Tibial artery (tissue), 4 donors: Measurements from ENCODE around the gene KRT3.

Source experiments
- DNase-seq, 2 donors: peaks; one replicate each; pipeline ENCODE4 v3.0.0-alpha.2; 2019
- H3K27ac ChIP-seq, 2 donors: fragments of 200-600 bp; sonication (generic) in 1 of 2; 1 replicate in 1 of 2; 2 replicates in 1 of 2; pipeline ENCODE4 v1.5.1; 2018 to 2019; ENCODE audit warnings: mild to moderate bottlenecking in 1 of 2
- H3K27me3 ChIP-seq, 2 donors: fragments of 200-600 bp; sonication (generic) in 1 of 2; one replicate each; pipeline versions ENCODE4 v1.5.1 to v1.6.0; 2016 to 2019
- H3K36me3 ChIP-seq, 3 donors: fragments of 200-600 bp; sonication (generic) in 2 of 3; one replicate each; pipeline ENCODE4 v1.5.1; 2016 to 2019; ENCODE audit warnings: mild to moderate bottlenecking in 2 of 3
- H3K4me1 ChIP-seq, 4 donors: fragments of 200-600 bp; sonication (generic) in 2 of 4; 1 replicate in 3 of 4; 2 replicates in 1 of 4; pipeline ENCODE4 v1.5.1; 2016 to 2019
- H3K4me3 ChIP-seq, 2 donors: fragments of 200-600 bp; sonication (generic) in 1 of 2; 1 replicate in 1 of 2; 2 replicates in 1 of 2; pipeline ENCODE4 v1.5.1; 2018 to 2019; ENCODE audit warnings: mild to moderate bottlenecking in 2 of 2
- H3K9me3 ChIP-seq, 3 donors: fragments of 200-600 bp; sonication (generic) in 1 of 3; one replicate each; pipeline ENCODE4 v1.5.1; 2016 to 2019
- intact Hi-C: fragments of 100-400 bp; cut with DNase I; formaldehyde crosslinking; loops from one replicate; pipeline ENCODE4 v1.15.0; 2023; ENCODE audit warnings: low total_unique reads
- TF ChIP-seq, protein P1 (sequence below), 2 experiments: fragments of 200-600 bp in 1 of 2; fragments of 450-650 bp in 1 of 2; IDR thresholded peaks; one replicate each; pipeline ENCODE4 v1.5.1; 2017 to 2019; ENCODE audit warnings: antibody characterized with exemption in 2 of 2, mild to moderate bottlenecking in 1 of 2, moderate library complexity in 1 of 2

KRT3 gene

DNA sequence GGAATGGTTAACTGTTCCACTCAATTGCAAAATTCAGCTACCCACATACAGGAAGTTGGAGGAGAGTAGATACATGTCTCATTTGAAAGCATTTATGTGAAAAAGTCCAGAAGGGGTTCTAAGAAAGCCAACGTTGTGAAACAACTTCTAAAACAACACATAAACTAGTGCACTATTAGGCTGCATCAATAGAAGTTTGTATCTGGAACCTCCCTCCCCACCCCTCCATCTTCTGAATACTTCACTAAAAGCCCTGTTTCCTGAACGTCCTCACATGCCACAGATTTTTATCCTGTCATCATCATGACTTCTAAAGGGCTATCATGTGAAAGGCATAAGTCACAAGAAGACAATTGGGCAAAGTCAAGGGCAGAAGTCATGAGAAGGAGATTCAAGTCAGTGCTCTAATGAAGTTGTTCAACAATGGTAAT is 32.7 kb upstream of the KRT3 start:
- H3K36me3 ChIP-seq, result no peaks in the 10 kb centered on the region
- H3K27ac ChIP-seq, result no peak overlapping the region
- H3K4me3 ChIP-seq, result no peak overlapping the region
- TF ChIP-seq, protein P1, sequence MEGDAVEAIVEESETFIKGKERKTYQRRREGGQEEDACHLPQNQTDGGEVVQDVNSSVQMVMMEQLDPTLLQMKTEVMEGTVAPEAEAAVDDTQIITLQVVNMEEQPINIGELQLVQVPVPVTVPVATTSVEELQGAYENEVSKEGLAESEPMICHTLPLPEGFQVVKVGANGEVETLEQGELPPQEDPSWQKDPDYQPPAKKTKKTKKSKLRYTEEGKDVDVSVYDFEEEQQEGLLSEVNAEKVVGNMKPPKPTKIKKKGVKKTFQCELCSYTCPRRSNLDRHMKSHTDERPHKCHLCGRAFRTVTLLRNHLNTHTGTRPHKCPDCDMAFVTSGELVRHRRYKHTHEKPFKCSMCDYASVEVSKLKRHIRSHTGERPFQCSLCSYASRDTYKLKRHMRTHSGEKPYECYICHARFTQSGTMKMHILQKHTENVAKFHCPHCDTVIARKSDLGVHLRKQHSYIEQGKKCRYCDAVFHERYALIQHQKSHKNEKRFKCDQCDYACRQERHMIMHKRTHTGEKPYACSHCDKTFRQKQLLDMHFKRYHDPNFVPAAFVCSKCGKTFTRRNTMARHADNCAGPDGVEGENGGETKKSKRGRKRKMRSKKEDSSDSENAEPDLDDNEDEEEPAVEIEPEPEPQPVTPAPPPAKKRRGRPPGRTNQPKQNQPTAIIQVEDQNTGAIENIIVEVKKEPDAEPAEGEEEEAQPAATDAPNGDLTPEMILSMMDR (IDR thresholded peaks at IDR 0.05), result no peak
- no peak for DNase-seq
- H3K4me1 ChIP-seq, result no peaks in the 10 kb centered on the region
- H3K9me3 ChIP-seq, result no peaks in the 10 kb centered on the region
- no peaks in the 10 kb centered on the region for H3K27me3 ChIP-seq
- intact Hi-C loops, result no loop called here

DNA sequence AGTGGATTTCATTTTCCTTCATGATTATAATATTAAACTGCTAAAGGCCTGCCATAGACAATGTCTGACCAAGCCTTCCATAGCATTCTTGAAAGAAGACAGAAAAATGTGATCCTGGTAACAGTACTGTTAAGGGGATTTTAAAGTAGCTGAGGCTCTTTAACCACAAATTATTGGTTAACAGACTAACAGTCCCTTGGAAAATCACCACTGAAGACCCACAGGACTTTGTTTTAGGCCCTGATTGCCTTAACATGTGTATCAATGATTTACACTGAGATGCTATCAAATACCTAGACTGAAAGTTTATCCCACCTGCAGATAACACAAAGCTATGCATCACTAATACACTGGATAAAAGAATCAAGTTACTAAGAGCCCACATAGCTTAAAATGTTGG is 32.2 kb upstream of the KRT3 start:
- no peak for DNase-seq
- Histone ChIP-seq H3K36me3 (no peaks in the 10 kb centered on the region), H3K27me3 (no peaks in the 10 kb centered on the region), H3K4me1 (no peaks in the 10 kb centered on the region), H3K9me3 (no peaks in the 10 kb centered on the region), H3K27ac (no peak overlapping the region), H3K4me3 (no peak overlapping the region)
- TF ChIP-seq, protein P1 (IDR thresholded peaks at IDR 0.05), result no peak
- intact Hi-C loops, result no loop called here

DNA sequence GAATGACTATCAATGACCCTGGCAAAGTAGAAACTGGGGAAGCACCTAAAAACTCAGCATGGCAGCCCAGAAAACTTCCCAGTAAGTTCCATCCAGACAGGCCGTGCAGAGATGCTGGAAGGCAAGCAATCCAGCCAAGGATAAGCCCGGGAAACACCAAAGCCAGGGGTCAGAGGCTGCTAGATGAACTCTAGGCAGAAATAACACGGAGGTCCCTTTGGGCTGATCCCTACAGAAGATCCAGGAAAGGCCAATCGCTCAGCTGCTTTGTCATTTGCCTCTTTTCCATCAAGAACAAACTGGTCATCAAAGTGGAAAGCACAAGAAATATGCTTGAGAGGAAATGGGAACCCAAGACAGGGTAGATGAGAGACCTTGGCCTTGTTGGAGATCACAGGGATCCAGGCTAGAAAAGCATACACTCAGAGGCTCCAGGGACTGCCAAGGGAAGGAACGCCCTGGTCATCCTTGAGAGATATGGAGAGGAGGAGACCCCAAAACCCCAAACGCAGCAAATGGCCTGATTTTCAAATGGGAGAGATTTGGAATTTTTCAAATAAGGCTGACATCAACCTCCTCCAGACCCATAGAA is 31.7 kb upstream of the KRT3 start:
- no peaks in the 10 kb centered on the region for H3K27me3 ChIP-seq
- H3K4me1 ChIP-seq, result peaks cover 0 to 1% (median under 1%) of the 10 kb centered on the region in 4 donors
- intact Hi-C loops, result no loop called here
- no peaks in the 10 kb centered on the region for H3K9me3 ChIP-seq
- DNase-seq, result no peak
- H3K36me3 ChIP-seq, result no peaks in the 10 kb centered on the region
- no peak overlapping the region for H3K4me3 ChIP-seq
- no peak overlapping the region for H3K27ac ChIP-seq
- TF ChIP-seq, protein P1 (IDR thresholded peaks at IDR 0.05), result no peak

DNA sequence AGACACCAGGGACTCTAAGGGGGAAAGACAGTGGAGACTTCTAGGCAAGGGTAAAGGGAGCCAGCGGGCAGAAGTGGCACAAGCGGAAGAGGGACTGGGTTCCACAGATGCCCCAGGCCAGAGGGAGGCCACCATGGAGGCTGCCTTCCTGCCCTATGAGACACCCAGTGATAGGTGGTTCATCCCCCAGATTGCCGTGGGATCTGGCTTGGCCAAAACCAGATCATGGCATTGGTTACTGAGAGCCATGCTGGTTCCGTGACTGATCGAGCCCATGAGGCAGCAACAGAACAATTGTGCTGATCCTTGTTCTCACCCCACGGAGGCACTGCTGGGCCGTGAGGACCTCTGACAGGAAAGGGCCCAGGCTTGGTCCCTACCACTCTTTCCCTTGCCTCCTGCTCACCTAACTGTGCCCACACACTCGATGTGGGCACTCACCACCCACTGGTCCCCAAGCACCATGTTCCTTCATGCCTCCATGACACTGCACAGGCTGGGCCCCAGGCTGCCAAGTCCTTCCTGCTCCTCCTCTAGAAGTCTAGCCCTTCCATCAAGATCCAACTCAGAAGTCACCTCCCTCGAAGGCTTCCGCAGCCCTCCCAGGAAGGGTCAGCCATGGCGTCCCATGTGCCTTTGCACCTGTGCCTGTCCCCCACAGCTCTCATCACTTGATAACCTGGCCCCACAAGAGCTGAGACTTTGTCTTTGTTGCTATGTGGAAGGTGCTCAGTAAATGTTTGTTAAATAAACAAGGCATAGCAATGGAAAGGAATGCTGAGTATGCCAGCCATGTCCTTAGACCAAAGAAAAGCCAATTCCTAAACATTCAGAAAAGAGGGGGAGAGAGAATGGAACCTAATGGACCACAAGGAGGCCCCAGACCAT is 30.9 kb upstream of the KRT3 start:
- H3K36me3 ChIP-seq, result no peaks in the 10 kb centered on the region
- TF ChIP-seq, protein P1 (IDR thresholded peaks at IDR 0.05), result no peak
- no peak overlapping the region for H3K27ac ChIP-seq
- no peaks in the 10 kb centered on the region for H3K27me3 ChIP-seq
- intact Hi-C loops, result no loop called here
- H3K9me3 ChIP-seq, result no peaks in the 10 kb centered on the region
- DNase-seq, result no peak
- H3K4me1 ChIP-seq, result peaks cover 0 to 9% (median 4%) of the 10 kb centered on the region in 4 donors
- H3K4me3 ChIP-seq, result no peak overlapping the region

DNA sequence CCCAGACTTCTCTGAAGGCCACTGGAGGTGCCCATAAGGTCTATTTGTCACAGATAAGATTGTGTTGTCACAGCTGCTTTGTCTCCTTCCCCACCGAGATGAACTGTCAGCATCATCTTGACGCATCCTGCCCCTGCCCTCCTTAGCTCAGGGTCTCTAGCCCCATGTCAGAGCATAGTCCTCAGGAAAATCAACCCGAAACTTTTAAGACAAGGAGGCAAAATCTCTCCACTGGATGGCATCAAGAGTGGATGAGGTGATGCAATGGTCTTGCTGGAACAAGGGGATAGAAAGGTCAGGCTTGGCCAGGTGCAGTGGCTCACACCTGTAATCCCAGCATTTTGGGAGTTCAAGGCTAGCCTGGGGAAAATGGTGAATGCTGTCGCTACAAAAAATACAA is 30.0 kb upstream of the KRT3 start:
- intact Hi-C loops, result no loop called here
- no peaks in the 10 kb centered on the region for H3K36me3 ChIP-seq
- no peak overlapping the region for H3K4me3 ChIP-seq
- no peak for DNase-seq
- no peak overlapping the region for H3K27ac ChIP-seq
- H3K9me3 ChIP-seq, result no peaks in the 10 kb centered on the region
- TF ChIP-seq, protein P1 (IDR thresholded peaks at IDR 0.05), result no peak
- H3K27me3 ChIP-seq, result no peaks in the 10 kb centered on the region
- peaks cover 0 to 10% (median 4%) of the 10 kb centered on the region in 4 donors for H3K4me1 ChIP-seq
